ENCODE results near the gene BCL2L15. TPM values are rescaled to one million over a fixed set of nuclear protein-coding genes. Genes with fewer than 3 reads are reported as not detected.

BCL2L15 gene
- total RNA-seq, 4 donors from 2014 or later: 0.11 to 1.7 (median 0.78) TPM; not detected in 1

GRCh38 chr1:113846391-113847035, 40.9 kb downstream of the BCL2L15 start:
- intact Hi-C loops (cut with DNase I): no loop called here
- no peaks in the 10 kb centered on the region for H3K4me1 ChIP-seq
- no peaks in the 10 kb centered on the region for H3K27me3 ChIP-seq
- H3K36me3 ChIP-seq: no peaks in the 10 kb centered on the region
- H3K4me3 ChIP-seq: no peak overlapping the region
- H3K9me3 ChIP-seq: no peaks in the 10 kb centered on the region
- no peak overlapping the region for H3K27ac ChIP-seq (replicated peaks in 1 of 4)
- 79% methylated on average over 2 of the region's 2 CpGs for WGBS
- TF ChIP-seq EP300 (IDR thresholded peaks at IDR 0.05) (no peak), CTCF (IDR thresholded peaks at IDR 0.05) (no peak), POLR2AphosphoS5 (IDR thresholded peaks at IDR 0.05) (no peak), POLR2A (IDR thresholded peaks at IDR 0.05; ENCODE audit: low read depth) (no peak)
- no peak for DNase-seq (ENCODE audit: extremely low spot score)

GRCh38 chr1:113836534-113836933, 50.8 kb downstream of the BCL2L15 start:
- no peak overlapping the region for H3K4me3 ChIP-seq
- intact Hi-C loops (cut with DNase I): loop anchor here (2.0 to 10.0 kb wide), 4 partner anchors 66 to 446 kb away; partner anchors contain the start of genes AP4B1 and OLFML3
- H3K9me3 ChIP-seq: no peaks in the 10 kb centered on the region
- H3K27me3 ChIP-seq: no peaks in the 10 kb centered on the region
- no peaks in the 10 kb centered on the region for H3K4me1 ChIP-seq
- WGBS: 100% methylated on average over 1 of the region's 1 CpG
- no peaks in the 10 kb centered on the region for H3K36me3 ChIP-seq
- no peak for DNase-seq (ENCODE audit: extremely low spot score)
- no peak overlapping the region for H3K27ac ChIP-seq (replicated peaks in 1 of 4)
- TF ChIP-seq POLR2A (IDR thresholded peaks at IDR 0.05; ENCODE audit: low read depth) (no peak), CTCF (IDR thresholded peaks at IDR 0.05) (no peak), EP300 (IDR thresholded peaks at IDR 0.05) (no peak), POLR2AphosphoS5 (IDR thresholded peaks at IDR 0.05) (no peak)

GRCh38 chr1:113835686-113836290, 51.6 kb downstream of the BCL2L15 start:
- intact Hi-C loops (cut with DNase I): loop anchor here (2.0 to 10.0 kb wide), 4 partner anchors 67 to 447 kb away; partner anchors contain the start of genes AP4B1 and OLFML3
- no peak overlapping the region for H3K4me3 ChIP-seq
- no peaks in the 10 kb centered on the region for H3K27me3 ChIP-seq
- H3K36me3 ChIP-seq: no peaks in the 10 kb centered on the region
- DNase-seq (ENCODE audit: extremely low spot score): no peak
- no peak overlapping the region for H3K27ac ChIP-seq (replicated peaks in 1 of 4)
- TF ChIP-seq POLR2AphosphoS5 (IDR thresholded peaks at IDR 0.05) (no peak), EP300 (IDR thresholded peaks at IDR 0.05) (no peak), CTCF (IDR thresholded peaks at IDR 0.05) (peak; percentile 54 to 65 (median 63)), POLR2A (IDR thresholded peaks at IDR 0.05; ENCODE audit: low read depth) (no peak)
- no peaks in the 10 kb centered on the region for H3K9me3 ChIP-seq
- no peaks in the 10 kb centered on the region for H3K4me1 ChIP-seq
- WGBS: 15% methylated on average over 4 of the region's 4 CpGs

- H3K27me3 ChIP-seq: no peaks in the 10 kb centered on the region
- no peak overlapping the region for H3K4me3 ChIP-seq
- WGBS: 88% methylated on average over 2 of the region's 2 CpGs
- no peaks in the 10 kb centered on the region for H3K4me1 ChIP-seq
- no peak overlapping the region for H3K27ac ChIP-seq (replicated peaks in 1 of 4)
- no peak for DNase-seq (ENCODE audit: extremely low spot score)
- no peaks in the 10 kb centered on the region for H3K9me3 ChIP-seq
- no peaks in the 10 kb centered on the region for H3K36me3 ChIP-seq
- intact Hi-C loops (cut with DNase I): loop anchor here (5.0 to 10.0 kb wide), 3 partner anchors 68 to 140 kb away; partner anchors contain the start of genes AP4B1 and OLFML3
- TF ChIP-seq CTCF (IDR thresholded peaks at IDR 0.05): no peak
- TF ChIP-seq EP300 (IDR thresholded peaks at IDR 0.05): no peak
- no peak for TF ChIP-seq POLR2AphosphoS5 (IDR thresholded peaks at IDR 0.05)
- TF ChIP-seq POLR2A (IDR thresholded peaks at IDR 0.05; ENCODE audit: low read depth): no peak
These were observed 52.7 kb downstream of the BCL2L15 start for GRCh38 chr1:113834716-113835115.

Other genes starting within 250 kb of the BCL2L15 start
- 10 to 100 TPM; 10.2 to 13.3 (median 11.8) TPM for gene PHTF1, start 128.1 kb downstream of the BCL2L15 start, total RNA-seq
- 10 to 100 TPM; 15.8 to 24.3 (median 20.1) TPM for gene RSBN1, start 75.1 kb downstream of the BCL2L15 start, total RNA-seq
- gene PTPN22, start 15.9 kb downstream of the BCL2L15 start, total RNA-seq: 1 to 10 TPM in 1 of 4 donors, under 1 TPM in 3; 0.29 to 2.3 (median 0.63) TPM
- gene AP4B1, start 17.2 kb upstream of the BCL2L15 start, total RNA-seq: 10 to 100 TPM in 1 of 4 donors, 1 to 10 TPM in 3; 5.9 to 13.7 (median 6.0) TPM
- gene DCLRE1B, start 17.7 kb upstream of the BCL2L15 start, total RNA-seq: 1 to 10 TPM; 4.2 to 8.8 (median 5.5) TPM
- 10 to 100 TPM; 60.6 to 89.9 (median 76.5) TPM for gene HIPK1, start 41.7 kb upstream of the BCL2L15 start, total RNA-seq
- 100 to 1,000 TPM in 1 of 4 donors, 10 to 100 TPM in 3; 57.7 to 109 (median 67.4) TPM for gene OLFML3, start 91.9 kb upstream of the BCL2L15 start, total RNA-seq

All from esophagus muscularis mucosa (tissue), 4 donors.